HepG2 (cell line): ENCODE data around the gene CALM1. TPM values are rescaled to one million over a fixed set of nuclear protein-coding genes. Genes with fewer than 3 reads are reported as not detected.
A peak's percentile ranks its signal among the peaks of the same experiment; 100 is the strongest.

Experiments used
- DR1 ChIP-seq: sonication (generic); formaldehyde crosslinking; IDR thresholded peaks from 2 replicates; pipeline ENCODE4 v1.8.0; 2021; ENCODE audit warnings: mild to moderate bottlenecking, missing genetic modification reagents, inconsistent platforms
- EEA1 ChIP-seq: sonication (generic); formaldehyde crosslinking; IDR thresholded peaks from 2 replicates; pipeline ENCODE4 v1.5.1; 2020; ENCODE audit warnings: mild to moderate bottlenecking, missing genetic modification reagents, borderline replicate concordance
- HNRNPL ChIP-seq: fragments of 200-400 bp; formaldehyde crosslinking; IDR thresholded peaks from 2 replicates; pipeline ENCODE4 v1.6.1; 2017; ENCODE audit warnings: mild to moderate bottlenecking, low read depth, low read length
- IRF2 ChIP-seq: IDR thresholded peaks from 2 replicates; pipeline ENCODE4 v1.6.1; 2018; ENCODE audit warnings: missing genetic modification reagents, missing compliant biosample characterization
- KLF12 ChIP-seq: sonication (generic); formaldehyde crosslinking; IDR thresholded peaks from 2 replicates; pipeline ENCODE4 v1.4.0; 2020; ENCODE audit warnings: missing genetic modification reagents, borderline replicate concordance
- NFE2 ChIP-seq: sonication (generic); formaldehyde crosslinking; IDR thresholded peaks from 2 replicates; pipeline ENCODE4 v1.4.0; 2020; ENCODE audit warnings: missing genetic modification reagents
- NFRKB ChIP-seq: fragments of 450-650 bp; IDR thresholded peaks from 2 replicates; pipeline ENCODE4 v1.6.1; 2017
- PLRG1 ChIP-seq: fragments of 450-650 bp; conservative IDR thresholded peaks from 2 replicates; pipeline ENCODE4 v1.6.1; 2016
- PPARG ChIP-seq: conservative IDR thresholded peaks from 2 replicates; pipeline ENCODE4 v1.6.1; 2016; ENCODE audit warnings: missing biosample characterization, missing genetic modification reagents
- ZNF205 ChIP-seq: IDR thresholded peaks from 2 replicates; pipeline ENCODE4 v1.6.1; 2018; ENCODE audit warnings: missing biosample characterization, missing genetic modification reagents
- ZNF501 ChIP-seq: sonication (generic); formaldehyde crosslinking; IDR thresholded peaks from 2 replicates; pipeline ENCODE4 v1.5.1; 2020; ENCODE audit warnings: mild to moderate bottlenecking, moderate library complexity, missing genetic modification reagents
- ZNF558 ChIP-seq: sonication (generic); formaldehyde crosslinking; IDR thresholded peaks from 2 replicates; pipeline ENCODE4 v1.9.0; 2022; ENCODE audit warnings: mild to moderate bottlenecking, missing genetic modification reagents, borderline replicate concordance
- ZNF605 ChIP-seq: sonication (generic); formaldehyde crosslinking; IDR thresholded peaks from 2 replicates; pipeline ENCODE4 v1.8.0; 2022; ENCODE audit warnings: mild to moderate bottlenecking, missing genetic modification reagents
- ZNF629 ChIP-seq: sonication (generic); formaldehyde crosslinking; conservative IDR thresholded peaks from 2 replicates; pipeline ENCODE4 v1.5.0; 2020; ENCODE audit warnings: missing genetic modification reagents
- ZNF775 ChIP-seq: sonication (generic); formaldehyde crosslinking; IDR thresholded peaks from 2 replicates; pipeline ENCODE4 v1.4.0; 2020; ENCODE audit warnings: missing genetic modification reagents, mild to moderate bottlenecking, moderate library complexity, borderline replicate concordance
- polyA plus RNA-seq, 8 experiments: library from polyadenylated mRNA; depleted of rRNA in 3 of 8; stranded (reverse) in 7 of 8; unstranded in 1 of 8; fragments of >200 nt; fragmentation: Illumina TruSeq in 4 of 8; extraction: Trizol in 4 of 8; gene quantifications; 2 replicates each; pipeline versions ENCODE4 v1.2.1 to v1.2.3, GENCODE V29; 2011 to 2016; ENCODE audit warnings: low read depth in 4 of 8, missing spikeins in 1 of 8, mixed read lengths in 1 of 8; ENCODE audit not compliant: insufficient read depth in 1 of 8
- total RNA-seq, 5 experiments: library from RNA; depleted of rRNA; stranded (reverse); fragments of >200 nt; fragmentation: Illumina TruSeq; extraction: Trizol; gene quantifications; 2 replicates each; pipeline ENCODE4 v1.2.3, GENCODE V29; 2016; ENCODE audit warnings: low read depth in 1 of 5
- TF ChIP-seq, protein P1 (sequence below): sonication (generic); formaldehyde crosslinking; IDR thresholded peaks from 2 replicates; pipeline ENCODE4 v1.5.0; 2020; ENCODE audit warnings: mild to moderate bottlenecking, missing genetic modification reagents, borderline replicate concordance
- TF ChIP-seq, protein P2 (sequence below): sonication (generic); formaldehyde crosslinking; IDR thresholded peaks from 2 replicates; pipeline ENCODE4 v1.8.1; 2022; ENCODE audit warnings: low read depth, mild to moderate bottlenecking, missing genetic modification reagents
- TF ChIP-seq, protein P3 (sequence below): sonication (generic); formaldehyde crosslinking; IDR thresholded peaks from 2 replicates; pipeline ENCODE4 v1.5.0; 2020; ENCODE audit warnings: missing genetic modification reagents, mild to moderate bottlenecking, borderline replicate concordance

The CALM1 gene
- total and polyA plus RNA-seq, 2 of the 13 experiments (the other 11 are each of a cell fraction or from before 2014, with no cell fraction given), result 110 to 238 TPM

DNA sequence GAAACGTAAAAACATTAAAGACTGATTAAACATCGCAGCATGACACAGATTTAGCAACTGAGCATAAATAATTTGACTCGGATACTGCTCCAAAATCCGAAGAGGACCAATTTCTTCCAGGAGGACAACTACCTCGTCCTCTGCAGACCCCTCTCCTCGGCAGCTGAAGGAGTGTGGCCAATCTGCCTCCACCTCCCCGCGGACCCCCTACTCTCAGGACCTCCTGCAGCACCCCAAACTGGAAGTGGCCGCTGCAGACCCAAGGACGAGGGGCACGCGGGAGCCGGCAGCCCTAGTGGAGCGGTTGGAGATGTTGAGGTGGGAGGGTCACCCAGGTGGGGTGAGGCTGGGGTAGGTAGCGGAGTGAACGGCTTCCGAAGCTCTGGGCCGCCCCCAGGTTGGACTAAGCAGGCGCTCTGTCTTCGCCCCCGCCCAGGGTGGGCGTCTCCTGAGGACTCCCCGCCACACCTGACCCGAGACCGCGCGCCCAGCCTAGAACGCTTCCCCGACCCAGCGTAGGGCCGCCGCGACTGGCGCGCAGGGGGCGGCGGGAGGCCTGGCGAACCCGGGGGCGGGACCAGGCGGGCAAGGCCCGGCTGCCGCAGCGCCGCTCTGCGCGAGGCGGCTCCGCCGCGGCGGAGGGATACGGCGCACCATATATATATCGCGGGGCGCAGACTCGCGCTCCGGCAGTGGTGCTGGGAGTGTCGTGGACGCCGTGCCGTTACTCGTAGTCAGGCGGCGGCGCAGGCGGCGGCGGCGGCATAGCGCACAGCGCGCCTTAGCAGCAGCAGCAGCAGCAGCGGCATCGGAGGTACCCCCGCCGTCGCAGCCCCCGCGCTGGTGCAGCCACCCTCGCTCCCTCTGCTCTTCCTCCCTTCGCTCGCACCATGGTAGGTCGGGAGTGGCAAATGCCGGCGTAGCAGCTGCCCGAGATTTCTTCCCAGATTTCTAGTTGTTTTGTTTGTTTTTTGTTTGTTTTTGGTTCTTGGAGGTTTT, at the start of gene CALM1 (continued):
- TF ChIP-seq, protein P1, sequence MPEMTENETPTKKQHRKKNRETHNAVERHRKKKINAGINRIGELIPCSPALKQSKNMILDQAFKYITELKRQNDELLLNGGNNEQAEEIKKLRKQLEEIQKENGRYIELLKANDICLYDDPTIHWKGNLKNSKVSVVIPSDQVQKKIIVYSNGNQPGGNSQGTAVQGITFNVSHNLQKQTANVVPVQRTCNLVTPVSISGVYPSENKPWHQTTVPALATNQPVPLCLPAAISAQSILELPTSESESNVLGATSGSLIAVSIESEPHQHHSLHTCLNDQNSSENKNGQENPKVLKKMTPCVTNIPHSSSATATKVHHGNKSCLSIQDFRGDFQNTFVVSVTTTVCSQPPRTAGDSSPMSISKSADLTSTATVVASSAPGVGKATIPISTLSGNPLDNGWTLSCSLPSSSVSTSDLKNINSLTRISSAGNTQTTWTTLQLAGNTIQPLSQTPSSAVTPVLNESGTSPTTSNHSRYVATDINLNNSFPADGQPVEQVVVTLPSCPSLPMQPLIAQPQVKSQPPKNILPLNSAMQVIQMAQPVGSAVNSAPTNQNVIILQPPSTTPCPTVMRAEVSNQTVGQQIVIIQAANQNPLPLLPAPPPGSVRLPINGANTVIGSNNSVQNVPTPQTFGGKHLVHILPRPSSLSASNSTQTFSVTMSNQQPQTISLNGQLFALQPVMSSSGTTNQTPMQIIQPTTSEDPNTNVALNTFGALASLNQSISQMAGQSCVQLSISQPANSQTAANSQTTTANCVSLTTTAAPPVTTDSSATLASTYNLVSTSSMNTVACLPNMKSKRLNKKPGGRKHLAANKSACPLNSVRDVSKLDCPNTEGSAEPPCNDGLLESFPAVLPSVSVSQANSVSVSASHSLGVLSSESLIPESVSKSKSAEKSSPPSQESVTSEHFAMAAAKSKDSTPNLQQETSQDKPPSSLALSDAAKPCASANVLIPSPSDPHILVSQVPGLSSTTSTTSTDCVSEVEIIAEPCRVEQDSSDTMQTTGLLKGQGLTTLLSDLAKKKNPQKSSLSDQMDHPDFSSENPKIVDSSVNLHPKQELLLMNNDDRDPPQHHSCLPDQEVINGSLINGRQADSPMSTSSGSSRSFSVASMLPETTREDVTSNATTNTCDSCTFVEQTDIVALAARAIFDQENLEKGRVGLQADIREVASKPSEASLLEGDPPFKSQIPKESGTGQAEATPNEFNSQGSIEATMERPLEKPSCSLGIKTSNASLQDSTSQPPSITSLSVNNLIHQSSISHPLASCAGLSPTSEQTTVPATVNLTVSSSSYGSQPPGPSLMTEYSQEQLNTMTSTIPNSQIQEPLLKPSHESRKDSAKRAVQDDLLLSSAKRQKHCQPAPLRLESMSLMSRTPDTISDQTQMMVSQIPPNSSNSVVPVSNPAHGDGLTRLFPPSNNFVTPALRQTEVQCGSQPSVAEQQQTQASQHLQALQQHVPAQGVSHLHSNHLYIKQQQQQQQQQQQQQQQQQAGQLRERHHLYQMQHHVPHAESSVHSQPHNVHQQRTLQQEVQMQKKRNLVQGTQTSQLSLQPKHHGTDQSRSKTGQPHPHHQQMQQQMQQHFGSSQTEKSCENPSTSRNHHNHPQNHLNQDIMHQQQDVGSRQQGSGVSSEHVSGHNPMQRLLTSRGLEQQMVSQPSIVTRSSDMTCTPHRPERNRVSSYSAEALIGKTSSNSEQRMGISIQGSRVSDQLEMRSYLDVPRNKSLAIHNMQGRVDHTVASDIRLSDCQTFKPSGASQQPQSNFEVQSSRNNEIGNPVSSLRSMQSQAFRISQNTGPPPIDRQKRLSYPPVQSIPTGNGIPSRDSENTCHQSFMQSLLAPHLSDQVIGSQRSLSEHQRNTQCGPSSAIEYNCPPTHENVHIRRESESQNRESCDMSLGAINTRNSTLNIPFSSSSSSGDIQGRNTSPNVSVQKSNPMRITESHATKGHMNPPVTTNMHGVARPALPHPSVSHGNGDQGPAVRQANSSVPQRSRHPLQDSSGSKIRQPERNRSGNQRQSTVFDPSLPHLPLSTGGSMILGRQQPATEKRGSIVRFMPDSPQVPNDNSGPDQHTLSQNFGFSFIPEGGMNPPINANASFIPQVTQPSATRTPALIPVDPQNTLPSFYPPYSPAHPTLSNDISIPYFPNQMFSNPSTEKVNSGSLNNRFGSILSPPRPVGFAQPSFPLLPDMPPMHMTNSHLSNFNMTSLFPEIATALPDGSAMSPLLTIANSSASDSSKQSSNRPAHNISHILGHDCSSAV (CRISPR knock-in tag), result peak; percentile 95; the same call in 1 of the 2 replicates
- TF ChIP-seq, protein P2, sequence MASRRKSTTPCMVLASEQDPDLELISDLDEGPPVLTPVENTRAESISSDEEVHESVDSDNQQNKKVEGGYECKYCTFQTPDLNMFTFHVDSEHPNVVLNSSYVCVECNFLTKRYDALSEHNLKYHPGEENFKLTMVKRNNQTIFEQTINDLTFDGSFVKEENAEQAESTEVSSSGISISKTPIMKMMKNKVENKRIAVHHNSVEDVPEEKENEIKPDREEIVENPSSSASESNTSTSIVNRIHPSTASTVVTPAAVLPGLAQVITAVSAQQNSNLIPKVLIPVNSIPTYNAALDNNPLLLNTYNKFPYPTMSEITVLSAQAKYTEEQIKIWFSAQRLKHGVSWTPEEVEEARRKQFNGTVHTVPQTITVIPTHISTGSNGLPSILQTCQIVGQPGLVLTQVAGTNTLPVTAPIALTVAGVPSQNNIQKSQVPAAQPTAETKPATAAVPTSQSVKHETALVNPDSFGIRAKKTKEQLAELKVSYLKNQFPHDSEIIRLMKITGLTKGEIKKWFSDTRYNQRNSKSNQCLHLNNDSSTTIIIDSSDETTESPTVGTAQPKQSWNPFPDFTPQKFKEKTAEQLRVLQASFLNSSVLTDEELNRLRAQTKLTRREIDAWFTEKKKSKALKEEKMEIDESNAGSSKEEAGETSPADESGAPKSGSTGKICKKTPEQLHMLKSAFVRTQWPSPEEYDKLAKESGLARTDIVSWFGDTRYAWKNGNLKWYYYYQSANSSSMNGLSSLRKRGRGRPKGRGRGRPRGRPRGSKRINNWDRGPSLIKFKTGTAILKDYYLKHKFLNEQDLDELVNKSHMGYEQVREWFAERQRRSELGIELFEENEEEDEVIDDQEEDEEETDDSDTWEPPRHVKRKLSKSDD (CRISPR knock-in tag), result 0 out of 2 replicates have a peak, but pooled peaks have one; percentile 78
- peak; percentile 94 for TF ChIP-seq KLF12 (CRISPR knock-in tag)
- TF ChIP-seq PLRG1, result no peak
- TF ChIP-seq ZNF501 (CRISPR knock-in tag), result 0 out of 2 replicates have a peak, but pooled peaks have one; percentile 49
- TF ChIP-seq ZNF775 (CRISPR knock-in tag), result no peak
- peak; percentile 65; the same call in 1 of the 2 replicates for TF ChIP-seq ZNF605 (CRISPR knock-in tag)
- peak; percentile 89 for TF ChIP-seq ZNF205 (CRISPR knock-in tag)
- TF ChIP-seq PPARG (CRISPR knock-in tag), result no peak
- TF ChIP-seq NFE2 (CRISPR knock-in tag), result no peak
- peak; percentile 96 for TF ChIP-seq DR1
- peak; percentile 74; the same call in 1 of the 2 replicates for TF ChIP-seq ZNF558 (CRISPR knock-in tag)
- 0 out of 2 replicates have a peak, but pooled peaks have one; percentile 51 for TF ChIP-seq HNRNPL
- TF ChIP-seq, protein P3, sequence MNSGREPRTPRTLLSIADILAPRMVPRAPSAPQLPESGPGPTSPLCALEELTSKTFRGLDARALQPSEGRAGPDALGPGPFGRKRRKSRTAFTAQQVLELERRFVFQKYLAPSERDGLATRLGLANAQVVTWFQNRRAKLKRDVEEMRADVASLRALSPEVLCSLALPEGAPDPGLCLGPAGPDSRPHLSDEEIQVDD (CRISPR knock-in tag), result no peak
- TF ChIP-seq NFRKB, result no peak
- TF ChIP-seq ZNF629, result peak; percentile 37; the same call in 1 of the 2 replicates
- TF ChIP-seq IRF2 (CRISPR knock-in tag), result peak; percentile 64; the same call in 1 of the 2 replicates
- TF ChIP-seq EEA1 (CRISPR knock-in tag), result peak; percentile 93
